Endothelial cell of umbilical vein (primary cell): Measurements from ENCODE around the gene RALB. TPM values are rescaled to one million over a fixed set of nuclear protein-coding genes. Genes with fewer than 3 reads are reported as not detected.

Source experiments
- BruUV-seq: library from RNA; stranded (reverse); fragments of 400-500 nt; replicated peaks from 2 replicates; lab custom pipeline; 2021; lab: Mats Ljungman, UMichigan
- CTCF ChIA-PET: fragments of 300-600, 350-600 bp; sonication (Branson Sonifier 250); formaldehyde crosslinking; loops from one replicate; lab custom pipeline; 2021; ENCODE audit warnings: antibody characterized with exemption, inconsistent platforms; lab: Charles Lee
- POLR2A ChIA-PET: fragments of 300-600, 350-600 bp; sonication (Branson Sonifier 250); formaldehyde crosslinking; loops from one replicate; lab custom pipeline; 2021; ENCODE audit warnings: antibody characterized with exemption, inconsistent platforms; lab: Charles Lee
- DNase-seq: peaks from one replicate; pipeline ENCODE4 v3.0.0-alpha.2; 2011; ENCODE audit warnings: low read depth, low spot score
- FAIRE-seq: peaks from 2 replicates; lab custom pipeline; 2011; peaks lifted over from hg19 to GRCh38; lab: Jason Lieb, UNC
- H2AFZ ChIP-seq: 2 replicates; pipeline ENCODE4 v1.6.0; 2012; ENCODE audit warnings: low read depth, low read length, control low read depth, inconsistent platforms
- H3K27ac ChIP-seq: 2 replicates; pipeline ENCODE4 v1.5.1; 2011; ENCODE audit warnings: low read depth, mild to moderate bottlenecking, control low read depth, low read length, moderate library complexity; ENCODE audit not compliant: insufficient read depth
- H3K27me3 ChIP-seq, 2 experiments: 2 replicates each; pipeline versions ENCODE4 v1.6.0 to v1.6.1; 2011; ENCODE audit warnings: low read length in 2 of 2, mixed read lengths in 1 of 2; ENCODE audit not compliant: control insufficient read depth in 2 of 2, insufficient read depth in 2 of 2
- H3K36me3 ChIP-seq, 2 experiments: 2 replicates in 1 of 2; 3 replicates in 1 of 2; pipeline ENCODE4 v1.5.1; 2011; ENCODE audit warnings: low read length in 2 of 2, mild to moderate bottlenecking in 1 of 2, moderate library complexity in 1 of 2; ENCODE audit not compliant: control insufficient read depth in 2 of 2, insufficient read depth in 2 of 2; ENCODE audit errors: extremely low read depth in 1 of 2
- H3K4me1 ChIP-seq: 3 replicates; pipeline ENCODE4 v1.5.1; 2011; ENCODE audit warnings: mild to moderate bottlenecking, low read length; ENCODE audit not compliant: control insufficient read depth, insufficient read depth; ENCODE audit errors: extremely low read depth
- H3K4me2 ChIP-seq: 2 replicates; pipeline ENCODE4 v1.6.1; 2011; ENCODE audit warnings: low read length, control low read depth, mixed read lengths; ENCODE audit not compliant: insufficient read depth
- H3K4me3 ChIP-seq, 3 experiments: fragments of 200-600 bp in 1 of 3; sonication (generic), shearing (Covaris generic) in 1 of 3; replicated peaks in 1 of 3; 2 replicates each; pipeline ENCODE4 v1.5.1; 2011 to 2016; ENCODE audit warnings: control low read depth in 3 of 3, low read length in 3 of 3, mild to moderate bottlenecking in 2 of 3, inconsistent platforms in 1 of 3, low read depth in 1 of 3, moderate library complexity in 1 of 3; ENCODE audit not compliant: insufficient read depth in 1 of 3
- H3K79me2 ChIP-seq: 2 replicates; pipeline ENCODE4 v1.6.0; 2012; ENCODE audit warnings: low read length, inconsistent platforms; ENCODE audit not compliant: control insufficient read depth, insufficient read depth
- H3K9ac ChIP-seq: replicated peaks from 2 replicates; pipeline ENCODE3; 2011; ENCODE audit warnings: low read length, control low read depth; ENCODE audit not compliant: insufficient read depth; ENCODE audit errors: extremely low read depth
- H3K9me1 ChIP-seq: replicated peaks from 3 replicates; pipeline ENCODE4 v1.6.0; 2011; ENCODE audit warnings: mild to moderate bottlenecking, low read length; ENCODE audit not compliant: control insufficient read depth, insufficient read depth; ENCODE audit errors: extremely low read depth
- H3K9me3 ChIP-seq: replicated peaks from 2 replicates; pipeline ENCODE4 v1.5.1; 2012; ENCODE audit warnings: low read length, inconsistent platforms; ENCODE audit not compliant: control insufficient read depth, insufficient read depth
- H4K20me1 ChIP-seq: replicated peaks from 2 replicates; pipeline ENCODE3; 2011; ENCODE audit warnings: mild to moderate bottlenecking, low read length; ENCODE audit not compliant: control insufficient read depth, insufficient read depth; ENCODE audit errors: extremely low read depth
- EZH2 ChIP-seq: IDR thresholded peaks from 2 replicates; pipeline ENCODE4 v1.6.1; 2012; ENCODE audit warnings: borderline replicate concordance, low read depth, mild to moderate bottlenecking, moderate library complexity, low read length, inconsistent platforms; ENCODE audit not compliant: severe bottlenecking
- FOS ChIP-seq: IDR thresholded peaks from 2 replicates; pipeline ENCODE4 v1.6.1; 2011; ENCODE audit warnings: mild to moderate bottlenecking, low read length, moderate library complexity, borderline replicate concordance; ENCODE audit not compliant: insufficient read depth
- GATA2 ChIP-seq: IDR thresholded peaks from 2 replicates; pipeline ENCODE4 v1.7.0; 2011; ENCODE audit warnings: low read depth, mild to moderate bottlenecking, moderate library complexity, mixed read lengths, low read length; ENCODE audit not compliant: insufficient read length, insufficient read depth
- JUN ChIP-seq: IDR thresholded peaks from 2 replicates; pipeline ENCODE4 v1.6.1; 2011; ENCODE audit warnings: borderline replicate concordance, low read depth; ENCODE audit not compliant: insufficient read length, insufficient read depth
- MYC ChIP-seq: IDR thresholded peaks from one replicate; pipeline ENCODE4 v1.6.1; 2011; ENCODE audit warnings: mild to moderate bottlenecking, low read depth, low read length
- POLR2A ChIP-seq: IDR thresholded peaks from 2 replicates; pipeline ENCODE4 v1.6.1; 2012; ENCODE audit warnings: low read depth, mild to moderate bottlenecking, control low read depth, low read length
- POLR2AphosphoS5 ChIP-seq: IDR thresholded peaks from 2 replicates; pipeline ENCODE4 v1.6.1; 2012; ENCODE audit warnings: low read depth, mild to moderate bottlenecking, control low read depth, low read length, moderate library complexity; ENCODE audit not compliant: insufficient read depth
- dilution Hi-C: fragments of 300-500 bp; cut with MboI; formaldehyde crosslinking; loops from one replicate; pipeline ENCODE4 v1.15.0; 2019; ENCODE audit warnings: low sequenced_read_pairs; ENCODE audit not compliant: extremely low pct_ligation_motif_present
- intact Hi-C: fragments of 100-400 bp; cut with micrococcal nuclease; formaldehyde crosslinking; loops from one replicate; pipeline ENCODE4 v1.10.0; 2022
- polyA plus RNA-seq, 4 experiments: library from polyadenylated mRNA; depleted of rRNA in 3 of 4; stranded (reverse) in 3 of 4; unstranded in 1 of 4; fragments of >200 nt; gene quantifications; 2 replicates each; pipeline versions ENCODE4 v1.2.1 to v1.2.3, GENCODE V29; 2011 to 2012; ENCODE audit warnings: missing spikeins in 1 of 4
- total RNA-seq: library from RNA; stranded (reverse); gene quantifications from 2 replicates; pipeline ENCODE4 v1.2.3, GENCODE V29; 2021
- TF ChIP-seq, protein P1 (sequence below): IDR thresholded peaks from 2 replicates; pipeline ENCODE4 v1.6.1; 2011; ENCODE audit not compliant: insufficient read depth, insufficient read length
- TF ChIP-seq, protein P2 (sequence below), 2 donors: IDR thresholded peaks; 1 replicate in 1 of 2; 2 replicates in 1 of 2; pipeline ENCODE4 v1.5.1; 2011; ENCODE audit warnings: low read length in 2 of 2, mild to moderate bottlenecking in 2 of 2, moderate library complexity in 2 of 2, control low read depth in 1 of 2, inconsistent platforms in 1 of 2, low read depth in 1 of 2; ENCODE audit not compliant: insufficient read depth in 1 of 2; ENCODE audit errors: extremely low read depth in 1 of 2

Gene RALB
- total and polyA plus RNA-seq, 2 donors (not counting 3 experiments of a cell fraction or from before 2014, with no cell fraction given): 105 to 115 TPM

DNA sequence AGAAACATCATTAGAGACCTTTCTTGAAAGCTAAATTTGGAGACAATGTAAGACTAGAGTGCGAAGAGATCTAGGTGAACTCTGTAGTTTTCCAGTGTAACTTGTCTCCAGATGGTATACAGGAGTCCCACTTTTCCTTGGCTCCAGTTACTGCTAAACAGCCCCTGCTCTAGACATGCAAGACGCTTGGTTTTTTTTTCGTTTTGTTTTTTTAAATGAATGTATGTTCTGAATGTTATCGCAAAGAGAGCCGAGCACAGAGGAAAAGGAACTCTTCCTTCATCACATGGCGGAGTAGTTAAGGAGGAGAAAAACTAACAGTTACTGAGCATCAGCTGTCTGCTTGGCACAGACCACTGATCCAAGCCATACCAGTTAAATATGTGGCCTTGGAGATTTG, 2.4 kb downstream of the RALB start:
- no peak for TF ChIP-seq GATA2
- TF ChIP-seq, protein P1, sequence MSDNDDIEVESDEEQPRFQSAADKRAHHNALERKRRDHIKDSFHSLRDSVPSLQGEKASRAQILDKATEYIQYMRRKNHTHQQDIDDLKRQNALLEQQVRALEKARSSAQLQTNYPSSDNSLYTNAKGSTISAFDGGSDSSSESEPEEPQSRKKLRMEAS: no peak
- no peak for TF ChIP-seq MYC
- TF ChIP-seq POLR2A: no peak
- TF ChIP-seq JUN: no peak
- no peak for TF ChIP-seq FOS
- TF ChIP-seq, protein P2, sequence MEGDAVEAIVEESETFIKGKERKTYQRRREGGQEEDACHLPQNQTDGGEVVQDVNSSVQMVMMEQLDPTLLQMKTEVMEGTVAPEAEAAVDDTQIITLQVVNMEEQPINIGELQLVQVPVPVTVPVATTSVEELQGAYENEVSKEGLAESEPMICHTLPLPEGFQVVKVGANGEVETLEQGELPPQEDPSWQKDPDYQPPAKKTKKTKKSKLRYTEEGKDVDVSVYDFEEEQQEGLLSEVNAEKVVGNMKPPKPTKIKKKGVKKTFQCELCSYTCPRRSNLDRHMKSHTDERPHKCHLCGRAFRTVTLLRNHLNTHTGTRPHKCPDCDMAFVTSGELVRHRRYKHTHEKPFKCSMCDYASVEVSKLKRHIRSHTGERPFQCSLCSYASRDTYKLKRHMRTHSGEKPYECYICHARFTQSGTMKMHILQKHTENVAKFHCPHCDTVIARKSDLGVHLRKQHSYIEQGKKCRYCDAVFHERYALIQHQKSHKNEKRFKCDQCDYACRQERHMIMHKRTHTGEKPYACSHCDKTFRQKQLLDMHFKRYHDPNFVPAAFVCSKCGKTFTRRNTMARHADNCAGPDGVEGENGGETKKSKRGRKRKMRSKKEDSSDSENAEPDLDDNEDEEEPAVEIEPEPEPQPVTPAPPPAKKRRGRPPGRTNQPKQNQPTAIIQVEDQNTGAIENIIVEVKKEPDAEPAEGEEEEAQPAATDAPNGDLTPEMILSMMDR (IDR thresholded peaks at IDR 0.05; ENCODE audit: extremely low read depth in 1 of 2, insufficient read depth in 1 of 2, low read depth in 1 of 2, low read length in 2 of 2): no peak
- no peak for TF ChIP-seq EZH2
- no peak for TF ChIP-seq POLR2AphosphoS5
- no peak overlapping the region for H3K27ac ChIP-seq
- H2AFZ ChIP-seq: no peak overlapping the region
- dilution Hi-C loops (no loop called here), intact Hi-C loops (loop anchor here (10.0 kb wide), 1 partner anchor 300 kb away; no protein-coding TSS in a partner anchor)
- FAIRE-seq (peak; percentile 26), DNase-seq (peak; percentile 61)
- H4K20me1 ChIP-seq: no peaks in the 10 kb centered on the region
- no peaks in the 10 kb centered on the region for H3K9me3 ChIP-seq
- peaks cover 3% of the 10 kb centered on the region in 2 experiments for H3K36me3 ChIP-seq
- H3K27me3 ChIP-seq: no peaks in the 10 kb centered on the region
- H3K79me2 ChIP-seq: peaks cover 56% of the 10 kb centered on the region
- H3K9me1 ChIP-seq: no peaks in the 10 kb centered on the region
- no TSS peak for BruUV-seq
- H3K9ac ChIP-seq: no peak overlapping the region
- peak overlapping the region; percentile 44 for H3K4me2 ChIP-seq
- peaks cover 53% of the 10 kb centered on the region for H3K4me1 ChIP-seq
- POLR2A ChIA-PET: no interaction called here
- H3K4me3 ChIP-seq: peak overlapping the region in 2 of 3 experiments; percentile 16 to 67
- CTCF ChIA-PET: interaction anchor here (1.5 to 5.7 kb wide), 2 partner anchors 15 to 59 kb away, joined by 5 to 41 read pairs; no protein-coding TSS in a partner anchor
